Measurements from ENCODE around the gene ABLIM3.

DNA sequence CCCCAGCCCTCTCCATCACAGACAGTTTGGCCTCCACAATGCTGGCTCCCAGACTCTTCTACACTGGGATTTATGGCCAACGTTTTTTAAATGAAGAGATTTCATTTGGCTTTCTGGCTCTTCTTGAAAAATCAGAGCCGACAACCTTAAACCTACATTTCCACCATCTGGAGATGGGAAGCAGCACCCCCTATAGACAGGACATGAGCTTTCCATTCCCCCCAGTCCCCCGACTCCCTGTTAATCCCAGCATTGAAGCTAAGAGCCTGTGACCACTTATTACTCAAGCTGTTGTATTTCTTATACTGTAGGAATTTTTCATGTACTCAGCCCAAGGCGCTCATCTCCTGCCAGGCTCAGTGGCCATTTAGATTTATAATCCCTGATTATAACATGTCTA is 96.4 kb downstream of the ABLIM3 start:
- TF ChIP-seq, protein P1, sequence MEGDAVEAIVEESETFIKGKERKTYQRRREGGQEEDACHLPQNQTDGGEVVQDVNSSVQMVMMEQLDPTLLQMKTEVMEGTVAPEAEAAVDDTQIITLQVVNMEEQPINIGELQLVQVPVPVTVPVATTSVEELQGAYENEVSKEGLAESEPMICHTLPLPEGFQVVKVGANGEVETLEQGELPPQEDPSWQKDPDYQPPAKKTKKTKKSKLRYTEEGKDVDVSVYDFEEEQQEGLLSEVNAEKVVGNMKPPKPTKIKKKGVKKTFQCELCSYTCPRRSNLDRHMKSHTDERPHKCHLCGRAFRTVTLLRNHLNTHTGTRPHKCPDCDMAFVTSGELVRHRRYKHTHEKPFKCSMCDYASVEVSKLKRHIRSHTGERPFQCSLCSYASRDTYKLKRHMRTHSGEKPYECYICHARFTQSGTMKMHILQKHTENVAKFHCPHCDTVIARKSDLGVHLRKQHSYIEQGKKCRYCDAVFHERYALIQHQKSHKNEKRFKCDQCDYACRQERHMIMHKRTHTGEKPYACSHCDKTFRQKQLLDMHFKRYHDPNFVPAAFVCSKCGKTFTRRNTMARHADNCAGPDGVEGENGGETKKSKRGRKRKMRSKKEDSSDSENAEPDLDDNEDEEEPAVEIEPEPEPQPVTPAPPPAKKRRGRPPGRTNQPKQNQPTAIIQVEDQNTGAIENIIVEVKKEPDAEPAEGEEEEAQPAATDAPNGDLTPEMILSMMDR (IDR thresholded peaks at IDR 0.05): no peak
- no peak for TF ChIP-seq POLR2A (IDR thresholded peaks at IDR 0.05)

Measured in thyroid gland (tissue), 4 donors.